Ovary (tissue), 3 donors: ENCODE measurements around the gene IL17RE.

Experiments
- EP300 ChIP-seq: sonication (generic); formaldehyde crosslinking; IDR thresholded peaks from one replicate; pipeline ENCODE4 v1.6.1; 2017; ENCODE audit warnings: antibody characterized with exemption
- POLR2A ChIP-seq: fragments of 450-650 bp; IDR thresholded peaks from one replicate; pipeline ENCODE4 v1.6.1; 2017; ENCODE audit warnings: antibody characterized with exemption, mild to moderate bottlenecking, moderate library complexity
- TF ChIP-seq, protein P1 (sequence below), 3 donors: fragments of 450-650 bp in 2 of 3; fragments of 200-600 bp in 1 of 3; IDR thresholded peaks; one replicate each; pipeline versions ENCODE4 v1.5.1 to v1.8.0; 2016 to 2022; ENCODE audit warnings: antibody characterized with exemption in 3 of 3, mild to moderate bottlenecking in 1 of 3
- donor health status: DM: no; HTN: no; CAD: no.

DNA sequence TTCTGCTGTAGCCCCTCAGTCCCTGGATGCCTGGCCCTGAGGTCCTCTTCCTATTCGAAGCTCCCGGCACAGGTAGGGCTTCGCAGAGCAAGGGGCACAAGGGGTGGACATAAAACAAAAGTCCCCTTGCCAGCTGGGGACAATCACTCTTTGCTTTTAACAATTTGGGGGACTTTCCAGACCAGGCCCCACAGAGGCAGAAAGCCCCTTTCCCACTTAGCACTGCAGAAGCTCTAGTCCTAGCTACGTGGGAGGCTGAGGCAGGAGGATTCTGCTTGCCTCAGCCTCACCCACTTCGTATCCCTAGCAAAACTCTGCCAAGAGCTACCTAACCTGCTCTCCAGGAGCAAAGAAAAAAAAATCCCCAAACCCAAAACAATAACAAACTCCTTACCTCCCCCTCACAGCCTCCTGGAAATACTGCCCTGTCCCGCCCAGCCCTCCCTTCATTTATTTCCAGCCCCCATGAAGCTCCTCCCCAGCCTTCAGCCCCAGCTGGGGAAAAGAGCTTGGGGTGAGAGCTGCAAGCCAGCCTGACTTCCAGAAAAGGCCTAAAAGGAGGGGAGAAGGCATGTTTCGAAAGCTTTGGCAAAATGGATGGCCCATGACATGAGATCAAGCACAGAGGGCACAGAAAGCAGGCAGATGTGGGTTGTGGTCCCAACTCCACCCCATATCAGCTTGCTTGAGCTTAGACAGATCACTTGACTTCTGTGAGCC is 22.7 kb upstream of the IL17RE start, which contains the start of gene CIDEC:
- TF ChIP-seq, protein P1, sequence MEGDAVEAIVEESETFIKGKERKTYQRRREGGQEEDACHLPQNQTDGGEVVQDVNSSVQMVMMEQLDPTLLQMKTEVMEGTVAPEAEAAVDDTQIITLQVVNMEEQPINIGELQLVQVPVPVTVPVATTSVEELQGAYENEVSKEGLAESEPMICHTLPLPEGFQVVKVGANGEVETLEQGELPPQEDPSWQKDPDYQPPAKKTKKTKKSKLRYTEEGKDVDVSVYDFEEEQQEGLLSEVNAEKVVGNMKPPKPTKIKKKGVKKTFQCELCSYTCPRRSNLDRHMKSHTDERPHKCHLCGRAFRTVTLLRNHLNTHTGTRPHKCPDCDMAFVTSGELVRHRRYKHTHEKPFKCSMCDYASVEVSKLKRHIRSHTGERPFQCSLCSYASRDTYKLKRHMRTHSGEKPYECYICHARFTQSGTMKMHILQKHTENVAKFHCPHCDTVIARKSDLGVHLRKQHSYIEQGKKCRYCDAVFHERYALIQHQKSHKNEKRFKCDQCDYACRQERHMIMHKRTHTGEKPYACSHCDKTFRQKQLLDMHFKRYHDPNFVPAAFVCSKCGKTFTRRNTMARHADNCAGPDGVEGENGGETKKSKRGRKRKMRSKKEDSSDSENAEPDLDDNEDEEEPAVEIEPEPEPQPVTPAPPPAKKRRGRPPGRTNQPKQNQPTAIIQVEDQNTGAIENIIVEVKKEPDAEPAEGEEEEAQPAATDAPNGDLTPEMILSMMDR (IDR thresholded peaks at IDR 0.05), result no peak
- TF ChIP-seq POLR2A, result no peak
- TF ChIP-seq EP300, result no peak
